ENCODE measurements around the gene AGBL3.

AGBL3 gene

GRCh38 chr7:135129579-135129978, 143.3 kb downstream of the AGBL3 start:
- H3K27ac ChIP-seq (ENCODE audit: insufficient read depth, low read depth, low read length, poor library complexity, severe bottlenecking): no peak overlapping the region
- no peaks in the 10 kb centered on the region for H3K4me1 ChIP-seq (ENCODE audit: control insufficient read depth, insufficient read depth, low read length)
- no peaks in the 10 kb centered on the region for H3K9me3 ChIP-seq (ENCODE audit: control insufficient read depth, low read length)
- no peaks in the 10 kb centered on the region for H3K27me3 ChIP-seq (ENCODE audit: control insufficient read depth, insufficient read depth, low read length, poor library complexity, severe bottlenecking)
- no peaks in the 10 kb centered on the region for H3K36me3 ChIP-seq (ENCODE audit: control insufficient read depth, insufficient read depth, low read length)
- no peak overlapping the region for H3K4me3 ChIP-seq (ENCODE audit: insufficient read depth, low read depth, low read length)

- WGBS, 2 experiments: 90 to 92% methylated on average over 3 of the region's 3 CpGs
Observed at GRCh38 chr7:135143885-135144668, 157.8 kb downstream of the AGBL3 start.

GRCh38 chr7:135147341-135147898, 161.1 kb downstream of the AGBL3 start:
- no peaks in the 10 kb centered on the region for H3K4me1 ChIP-seq (ENCODE audit: control insufficient read depth, insufficient read depth, low read length)
- H3K27ac ChIP-seq (ENCODE audit: insufficient read depth, low read depth, low read length, poor library complexity, severe bottlenecking): no peak overlapping the region
- no peak overlapping the region for H3K4me3 ChIP-seq (ENCODE audit: insufficient read depth, low read depth, low read length)
- H3K36me3 ChIP-seq (ENCODE audit: control insufficient read depth, insufficient read depth, low read length): no peaks in the 10 kb centered on the region
- WGBS, 2 experiments: 87 to 88% methylated on average over 6 of the region's 6 CpGs
- no peaks in the 10 kb centered on the region for H3K27me3 ChIP-seq (ENCODE audit: control insufficient read depth, insufficient read depth, low read length, poor library complexity, severe bottlenecking)
- no peaks in the 10 kb centered on the region for H3K9me3 ChIP-seq (ENCODE audit: control insufficient read depth, low read length)

More at GRCh38 chr7:135143885-135144668, 157.8 kb downstream of the AGBL3 start:
- H3K27me3 ChIP-seq (ENCODE audit: control insufficient read depth, insufficient read depth, low read length, poor library complexity, severe bottlenecking): no peaks in the 10 kb centered on the region
- H3K4me1 ChIP-seq (ENCODE audit: control insufficient read depth, insufficient read depth, low read length): no peaks in the 10 kb centered on the region
- H3K36me3 ChIP-seq (ENCODE audit: control insufficient read depth, insufficient read depth, low read length): no peaks in the 10 kb centered on the region
- no peaks in the 10 kb centered on the region for H3K9me3 ChIP-seq (ENCODE audit: control insufficient read depth, low read length)
- no peak overlapping the region for H3K4me3 ChIP-seq (ENCODE audit: insufficient read depth, low read depth, low read length)
- H3K27ac ChIP-seq (ENCODE audit: insufficient read depth, low read depth, low read length, poor library complexity, severe bottlenecking): no peak overlapping the region

- H3K4me3 ChIP-seq (ENCODE audit: insufficient read depth, low read depth, low read length): no peak within 1 kb of the TSS
- H3K27ac ChIP-seq (ENCODE audit: insufficient read depth, low read depth, low read length, poor library complexity, severe bottlenecking): no peak within 1 kb of the TSS
- H3K36me3 ChIP-seq (ENCODE audit: control insufficient read depth, insufficient read depth, low read length): no peaks in the 10 kb centered on the region
- H3K9me3 ChIP-seq (ENCODE audit: control insufficient read depth, low read length): no peaks in the 10 kb centered on the region
- no peaks in the 10 kb centered on the region for H3K27me3 ChIP-seq (ENCODE audit: control insufficient read depth, insufficient read depth, low read length, poor library complexity, severe bottlenecking)
- 84 to 87% methylated on average over 13 of the region's 13 CpGs for WGBS, 2 experiments
- no peaks in the 10 kb centered on the region for H3K4me1 ChIP-seq (ENCODE audit: control insufficient read depth, insufficient read depth, low read length)
Observed at GRCh38 chr7:135147899-135148721, 161.8 kb downstream of the AGBL3 start, which contains the start of gene TMEM140. TSS of gene TMEM140 (plus strand) at chr7:135148072. CDS start at chr7:135164442, 16,370 bp downstream.

GRCh38 chr7:135150072-135150782, 163.9 kb downstream of the AGBL3 start:
- Histone ChIP-seq H3K9me3 (ENCODE audit: control insufficient read depth, low read length) (no peaks in the 10 kb centered on the region), H3K27me3 (ENCODE audit: control insufficient read depth, insufficient read depth, low read length, poor library complexity, severe bottlenecking) (no peaks in the 10 kb centered on the region), H3K36me3 (ENCODE audit: control insufficient read depth, insufficient read depth, low read length) (no peaks in the 10 kb centered on the region), H3K27ac (ENCODE audit: insufficient read depth, low read depth, low read length, poor library complexity, severe bottlenecking) (no peak overlapping the region), H3K4me1 (ENCODE audit: control insufficient read depth, insufficient read depth, low read length) (no peaks in the 10 kb centered on the region), H3K4me3 (ENCODE audit: insufficient read depth, low read depth, low read length) (no peak overlapping the region)
- 89 to 91% methylated on average over 8 of the region's 8 CpGs for WGBS, 2 experiments

- Histone ChIP-seq H3K4me3 (ENCODE audit: insufficient read depth, low read depth, low read length) (no peak overlapping the region), H3K9me3 (ENCODE audit: control insufficient read depth, low read length) (no peaks in the 10 kb centered on the region), H3K27ac (ENCODE audit: insufficient read depth, low read depth, low read length, poor library complexity, severe bottlenecking) (no peak overlapping the region), H3K4me1 (ENCODE audit: control insufficient read depth, insufficient read depth, low read length) (no peaks in the 10 kb centered on the region), H3K27me3 (ENCODE audit: control insufficient read depth, insufficient read depth, low read length, poor library complexity, severe bottlenecking) (no peaks in the 10 kb centered on the region), H3K36me3 (ENCODE audit: control insufficient read depth, insufficient read depth, low read length) (no peaks in the 10 kb centered on the region)
- WGBS, 2 experiments: 89 to 94% methylated on average over 2 of the region's 2 CpGs
Observed at GRCh38 chr7:135151132-135151531, 164.8 kb downstream of the AGBL3 start.

GRCh38 chr7:135151533-135151932, 165.2 kb downstream of the AGBL3 start:
- 75 to 80% methylated on average over 6 of the region's 6 CpGs for WGBS, 2 experiments
- Histone ChIP-seq H3K27me3 (ENCODE audit: control insufficient read depth, insufficient read depth, low read length, poor library complexity, severe bottlenecking) (no peaks in the 10 kb centered on the region), H3K9me3 (ENCODE audit: control insufficient read depth, low read length) (no peaks in the 10 kb centered on the region), H3K4me3 (ENCODE audit: insufficient read depth, low read depth, low read length) (no peak overlapping the region), H3K27ac (ENCODE audit: insufficient read depth, low read depth, low read length, poor library complexity, severe bottlenecking) (no peak overlapping the region), H3K4me1 (ENCODE audit: control insufficient read depth, insufficient read depth, low read length) (no peaks in the 10 kb centered on the region), H3K36me3 (ENCODE audit: control insufficient read depth, insufficient read depth, low read length) (no peaks in the 10 kb centered on the region)

- H3K27ac ChIP-seq (ENCODE audit: insufficient read depth, low read depth, low read length, poor library complexity, severe bottlenecking): no peak overlapping the region
- no peaks in the 10 kb centered on the region for H3K9me3 ChIP-seq (ENCODE audit: control insufficient read depth, low read length)
- no peak overlapping the region for H3K4me3 ChIP-seq (ENCODE audit: insufficient read depth, low read depth, low read length)
- WGBS, 2 experiments: 100% methylated on average over 1 of the region's 1 CpG
- no peaks in the 10 kb centered on the region for H3K4me1 ChIP-seq (ENCODE audit: control insufficient read depth, insufficient read depth, low read length)
- H3K36me3 ChIP-seq (ENCODE audit: control insufficient read depth, insufficient read depth, low read length): no peaks in the 10 kb centered on the region
- no peaks in the 10 kb centered on the region for H3K27me3 ChIP-seq (ENCODE audit: control insufficient read depth, insufficient read depth, low read length, poor library complexity, severe bottlenecking)
Observed at GRCh38 chr7:135152442-135152841, 166.1 kb downstream of the AGBL3 start.

GRCh38 chr7:135154734-135155133, 168.4 kb downstream of the AGBL3 start:
- Histone ChIP-seq H3K4me1 (ENCODE audit: control insufficient read depth, insufficient read depth, low read length) (no peaks in the 10 kb centered on the region), H3K4me3 (ENCODE audit: insufficient read depth, low read depth, low read length) (no peak overlapping the region), H3K9me3 (ENCODE audit: control insufficient read depth, low read length) (no peaks in the 10 kb centered on the region), H3K27me3 (ENCODE audit: control insufficient read depth, insufficient read depth, low read length, poor library complexity, severe bottlenecking) (no peaks in the 10 kb centered on the region), H3K36me3 (ENCODE audit: control insufficient read depth, insufficient read depth, low read length) (no peaks in the 10 kb centered on the region), H3K27ac (ENCODE audit: insufficient read depth, low read depth, low read length, poor library complexity, severe bottlenecking) (no peak overlapping the region)
- no CpG with 5 or more reads among the region's 1 CpG for WGBS, 2 experiments

Data from ectodermal cell (in vitro differentiated cells).